GDM1 (cell line): ENCODE results near the gene MICA.
"Not testable (repeated sequence)": the region's sequence is repeated elsewhere in the genome, so short reads cannot be mapped to it uniquely, and the experiment has no call there.

ENCODE experiments used
- DNase-seq: peaks from one replicate; lab custom pipeline; 2025; lab: John Stamatoyannopoulos, UW

The MICA gene

DNA sequence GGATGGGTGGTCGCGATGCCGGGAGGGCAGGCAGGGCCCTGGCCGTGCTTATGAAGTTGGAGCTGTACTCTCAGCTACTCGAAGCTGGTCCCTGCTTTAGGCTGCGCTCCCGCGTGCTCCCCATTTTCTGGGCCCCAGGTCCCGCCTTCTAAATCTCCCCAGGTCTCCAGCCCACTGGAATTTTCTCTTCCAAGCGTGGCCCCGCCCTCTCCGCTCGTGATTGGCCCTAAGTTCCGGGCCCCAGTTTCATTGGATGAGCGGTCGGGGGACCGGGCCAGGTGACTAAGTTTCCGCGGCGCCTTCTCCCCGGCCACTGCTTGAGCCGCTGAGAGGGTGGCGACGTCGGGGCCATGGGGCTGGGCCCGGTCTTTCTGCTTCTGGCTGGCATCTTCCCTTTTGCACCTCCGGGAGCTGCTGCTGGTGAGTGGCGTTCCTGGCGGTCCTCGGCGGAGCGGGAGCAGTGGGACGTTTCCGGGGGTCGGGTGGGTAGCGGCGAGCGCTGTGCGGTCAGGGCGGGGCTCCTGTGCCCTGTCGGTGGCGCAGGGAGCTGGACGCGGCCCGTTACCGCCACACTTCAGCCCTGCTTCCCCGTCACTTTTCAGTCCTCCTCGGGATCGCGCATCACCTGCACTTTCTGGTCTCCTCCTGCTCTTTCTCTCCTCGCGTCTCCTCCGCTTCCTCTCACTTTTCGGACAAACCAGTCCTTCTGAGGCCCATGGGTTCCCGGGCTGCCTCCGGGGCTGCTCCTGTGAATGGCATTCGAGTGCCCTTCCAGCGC, at the start of gene MICA:
Gene MICA, plus strand, starts transcription at position 313 of the 778 bp plus-strand sequence. Its CDS starts 38 bp downstream, at position 351.
- DNase-seq, result peak; percentile 47

DNA sequence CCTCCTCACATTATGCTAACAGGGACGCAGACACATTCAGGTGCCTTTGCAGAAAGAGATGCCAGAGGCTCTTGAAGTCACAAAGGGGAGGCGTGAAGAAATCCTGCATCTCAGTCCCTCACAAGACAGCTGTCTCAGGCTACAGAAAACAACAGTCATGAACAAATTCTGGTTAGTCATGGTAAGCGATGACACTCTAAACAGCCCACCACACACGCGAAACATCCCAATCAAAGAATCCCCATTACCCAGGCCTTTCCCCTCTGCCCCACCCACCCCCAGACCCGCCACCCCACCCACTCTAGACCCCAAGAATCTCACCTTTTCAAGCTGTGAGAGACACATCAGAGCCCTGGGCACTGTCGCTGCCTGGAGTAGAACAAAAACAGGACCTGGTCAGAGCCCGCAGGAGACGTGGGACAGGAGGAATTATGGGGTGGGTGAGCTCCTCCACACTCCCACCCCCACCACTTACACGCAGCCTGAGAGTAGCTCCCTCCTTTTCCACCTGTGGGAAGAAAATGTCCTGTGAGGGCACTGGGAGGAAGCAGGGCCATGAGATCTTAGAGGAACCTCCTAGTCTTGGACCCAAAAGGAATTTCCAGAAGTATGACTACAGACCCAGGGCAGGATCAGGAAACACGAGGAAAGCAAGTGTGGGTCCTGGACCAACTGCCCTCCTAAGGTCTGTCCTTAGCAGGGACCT, 49.1 kb upstream of the MICA start:
- DNase-seq, result no peak

DNA sequence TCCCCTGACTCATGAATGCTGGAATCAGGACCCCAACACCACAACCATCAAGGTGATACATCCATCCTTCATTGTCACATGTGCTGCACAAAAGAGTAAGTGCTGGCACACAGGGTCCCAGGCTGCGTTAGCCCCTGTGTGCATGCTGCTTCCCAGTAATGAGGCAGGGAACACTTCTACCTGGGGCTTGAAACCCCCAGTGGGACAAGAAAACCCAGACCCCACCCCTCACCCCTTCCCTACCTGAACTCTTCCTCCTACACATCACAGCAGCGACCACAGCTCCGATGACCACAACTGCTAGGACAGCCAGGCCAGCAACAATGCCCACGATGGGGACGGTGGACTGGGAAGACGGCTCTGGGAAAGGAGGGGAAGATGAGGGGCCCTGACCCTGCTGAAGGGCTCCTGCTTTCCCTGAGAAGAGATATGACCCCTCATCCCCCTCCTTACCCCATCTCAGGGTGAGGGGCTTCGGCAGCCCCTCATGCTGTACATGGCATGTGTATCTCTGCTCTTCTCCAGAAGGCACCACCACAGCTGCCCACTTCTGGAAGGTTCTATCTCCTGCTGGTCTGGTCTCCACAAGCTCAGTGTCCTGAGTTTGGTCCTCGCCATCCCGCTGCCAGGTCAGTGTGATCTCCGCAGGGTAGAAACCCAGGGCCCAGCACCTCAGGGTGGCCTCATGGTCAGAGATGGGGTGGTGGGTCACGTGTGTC, 48.4 kb upstream of the MICA start:
- DNase-seq, result no peak

DNA sequence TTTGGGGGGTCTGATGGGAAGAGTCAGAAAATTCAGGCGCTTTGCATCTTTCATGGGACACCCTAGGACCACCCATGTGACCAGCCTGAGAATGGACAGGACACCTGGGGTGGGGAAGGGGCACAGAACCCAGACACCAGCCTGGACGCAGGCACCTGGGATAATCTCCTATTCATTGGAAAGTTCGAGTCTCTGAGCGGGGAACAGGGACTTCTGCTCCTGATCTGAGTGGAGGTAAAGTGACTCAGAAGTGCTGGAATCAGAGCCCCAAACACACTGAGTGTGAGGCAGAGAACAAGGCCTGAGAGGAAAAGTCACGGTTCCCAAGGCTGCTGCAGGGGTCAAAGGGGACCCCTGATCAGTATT, 47.8 kb upstream of the MICA start:
- no peak for DNase-seq

DNA sequence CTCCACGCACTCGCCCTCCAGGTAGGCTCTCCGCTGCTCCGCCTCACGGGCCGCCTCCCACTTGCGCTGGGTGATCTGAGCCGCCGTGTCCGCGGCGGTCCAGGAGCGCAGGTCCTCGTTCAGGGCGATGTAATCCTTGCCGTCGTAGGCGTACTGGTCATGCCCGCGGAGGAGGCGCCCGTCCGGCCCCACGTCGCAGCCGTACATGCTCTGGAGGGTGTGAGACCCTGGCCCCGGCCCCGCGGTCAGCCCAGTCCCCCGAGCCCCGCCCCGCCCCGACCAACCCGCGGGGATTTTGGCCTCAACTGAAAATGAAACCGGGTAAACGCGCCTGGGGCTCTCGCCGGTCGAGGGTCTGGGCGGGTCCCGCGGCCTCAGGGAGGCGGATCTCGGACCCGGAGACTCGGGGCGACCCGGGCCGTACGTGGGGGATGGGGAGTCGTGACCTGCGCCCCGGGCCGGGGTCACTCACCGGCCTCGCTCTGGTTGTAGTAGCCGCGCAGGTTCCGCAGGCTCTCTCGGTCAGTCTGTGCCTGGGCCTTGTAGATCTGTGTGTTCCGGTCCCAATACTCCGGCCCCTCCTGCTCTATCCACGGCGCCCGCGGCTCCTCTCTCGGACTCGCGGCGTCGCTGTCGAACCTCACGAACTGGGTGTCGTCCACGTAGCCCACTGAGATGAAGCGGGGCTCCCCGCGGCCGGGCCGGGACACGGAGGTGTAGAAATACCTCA, 47.0 kb upstream of the MICA start:
- no peak for DNase-seq

DNA sequence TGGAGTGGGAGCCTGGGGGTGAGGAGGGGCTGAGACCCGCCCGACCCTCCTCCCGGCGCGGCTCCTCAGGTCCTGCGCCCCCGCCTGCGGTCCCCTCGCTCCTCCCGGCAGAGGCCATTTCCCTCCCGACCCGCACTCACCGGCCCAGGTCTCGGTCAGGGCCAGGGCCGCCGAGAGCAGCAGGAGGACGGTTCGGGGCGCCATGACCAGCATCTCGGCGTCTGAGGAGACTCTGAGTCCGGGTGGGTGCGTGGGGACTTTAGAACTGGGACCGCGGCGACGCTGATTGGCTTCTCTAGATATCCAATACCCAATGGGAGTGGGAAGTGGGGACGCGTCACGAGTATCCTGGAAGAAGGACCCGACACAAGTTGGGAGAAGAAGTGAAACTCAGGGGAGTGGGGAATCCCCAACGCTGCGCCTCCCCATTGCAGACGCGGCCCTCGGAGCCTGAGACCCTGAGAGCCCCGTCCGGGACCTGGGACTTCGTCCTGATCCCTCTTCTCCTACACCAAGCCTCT, 46.4 kb upstream of the MICA start, which contains the start of gene HLA-B:
Gene HLA-B, minus strand, starts transcription at position 234 of the 521 bp plus-strand sequence. Its CDS starts 21 bp downstream, at position 213.
- DNase-seq, result peak; percentile 85

DNA sequence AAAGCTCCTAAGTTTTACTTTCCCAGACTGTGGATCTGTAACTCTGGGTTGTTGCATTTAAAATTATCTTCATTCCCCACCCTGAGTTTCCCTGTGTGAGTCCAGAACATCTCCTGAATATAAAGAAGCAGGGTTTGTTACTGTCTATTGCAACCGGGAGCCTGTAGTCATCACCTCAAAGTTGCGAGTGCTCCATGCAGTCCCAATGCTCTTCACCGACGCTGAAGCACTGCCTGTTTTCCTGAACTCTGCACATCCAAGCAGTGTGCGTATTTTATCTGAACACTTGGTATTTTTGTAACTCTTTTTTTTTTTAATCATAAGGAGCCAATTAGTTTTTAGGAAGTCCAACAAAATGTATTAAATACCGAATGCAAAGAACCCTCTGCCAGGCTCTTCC, 45.5 kb upstream of the MICA start:
- DNase-seq, result no peak

DNA sequence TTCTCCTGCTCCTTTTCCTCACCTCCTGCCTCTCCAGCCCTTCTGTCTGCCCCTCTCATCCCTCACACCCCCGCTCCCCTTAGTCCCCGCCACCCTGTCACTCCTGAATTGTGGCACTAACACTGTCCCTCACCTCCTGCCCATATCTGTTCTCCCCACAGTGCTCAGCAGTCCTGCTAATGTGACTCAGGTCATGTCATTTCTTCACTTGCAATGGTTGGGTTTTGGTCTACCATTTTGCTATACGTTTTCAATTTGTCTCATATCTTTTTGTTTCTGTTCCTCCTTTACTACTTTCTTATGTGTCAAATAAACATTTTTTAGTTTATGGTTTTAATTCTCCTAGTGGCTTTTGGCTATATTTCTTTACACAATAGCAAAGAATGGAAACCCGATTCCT, 45.1 kb upstream of the MICA start:
- DNase-seq, result no peak

DNA sequence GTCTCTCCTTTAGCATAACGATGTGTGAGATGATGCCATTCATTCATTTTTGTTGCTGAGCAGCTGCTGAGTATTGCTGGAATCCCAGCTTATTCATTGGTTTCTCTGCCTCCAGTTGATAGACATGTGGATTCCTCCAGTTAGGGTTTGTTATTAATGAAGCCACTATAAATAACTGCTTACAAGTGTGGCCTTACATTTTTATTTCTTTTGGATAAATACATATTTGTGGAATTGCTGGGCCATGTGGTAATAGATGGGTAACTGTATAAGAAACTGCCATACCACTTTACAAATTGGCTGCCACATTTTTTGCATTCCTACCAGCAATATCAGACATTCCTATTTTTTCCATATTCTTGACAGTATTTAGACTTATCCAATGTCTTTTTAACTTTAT, 43.8 kb upstream of the MICA start:
- no peak for DNase-seq

DNA sequence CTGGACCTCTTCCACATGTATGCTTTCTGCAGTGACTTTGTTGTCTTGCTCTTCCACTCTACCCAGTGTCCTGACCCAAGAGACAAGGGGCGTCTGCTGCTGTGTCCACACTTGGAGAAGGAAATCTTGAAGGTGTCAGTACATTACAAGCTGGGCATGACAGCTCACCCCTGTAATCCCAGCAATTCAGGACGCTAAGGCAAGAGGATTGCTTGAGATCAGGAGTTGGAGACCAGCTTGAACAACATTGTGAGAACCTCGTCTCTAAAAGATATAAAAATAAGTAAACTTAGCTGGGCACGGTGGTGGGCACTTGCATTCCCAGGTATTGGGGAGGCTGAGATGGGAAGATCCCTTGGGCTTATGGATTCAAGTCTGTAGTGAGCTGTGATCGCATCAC, 40.6 kb upstream of the MICA start:
- no peak for DNase-seq

DNA sequence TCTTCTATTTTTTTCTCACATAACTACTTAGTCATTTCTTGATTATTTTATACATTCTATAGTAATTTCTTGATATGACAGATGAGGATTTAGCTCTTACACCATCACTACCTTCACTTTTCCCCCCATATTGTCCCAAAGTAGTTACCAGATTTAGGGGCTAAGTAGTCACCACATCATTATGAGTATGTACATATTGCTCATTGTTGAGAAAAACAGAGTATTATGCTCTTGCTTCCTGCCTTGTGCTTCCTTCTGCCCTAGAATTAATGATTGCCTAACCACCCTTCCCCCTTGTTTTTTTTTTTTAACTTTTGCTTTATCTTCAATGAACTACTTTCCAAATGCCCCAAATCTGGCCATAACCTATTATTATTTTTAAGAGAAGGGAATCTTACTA, 39.6 kb upstream of the MICA start:
- no peak for DNase-seq

DNA sequence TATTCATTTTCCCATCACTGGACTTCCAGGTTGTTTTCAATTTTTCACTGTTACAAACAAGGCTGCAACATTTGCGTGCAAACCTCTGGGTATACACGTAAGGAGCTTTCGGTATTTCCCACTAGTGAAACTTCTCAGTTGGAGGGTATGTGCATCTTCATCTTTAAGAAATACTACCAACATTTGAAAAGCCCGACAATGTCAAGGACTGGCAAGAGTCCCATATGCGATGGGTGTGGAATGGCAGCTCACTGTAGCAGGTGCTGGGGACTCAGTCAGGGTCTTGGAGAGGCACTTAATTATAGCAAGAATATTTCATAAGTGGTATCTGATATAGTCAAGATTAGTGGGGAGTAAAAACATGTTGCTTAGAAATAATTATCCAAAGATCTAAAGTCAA, 37.5 kb upstream of the MICA start:
- DNase-seq, result no peak

DNA sequence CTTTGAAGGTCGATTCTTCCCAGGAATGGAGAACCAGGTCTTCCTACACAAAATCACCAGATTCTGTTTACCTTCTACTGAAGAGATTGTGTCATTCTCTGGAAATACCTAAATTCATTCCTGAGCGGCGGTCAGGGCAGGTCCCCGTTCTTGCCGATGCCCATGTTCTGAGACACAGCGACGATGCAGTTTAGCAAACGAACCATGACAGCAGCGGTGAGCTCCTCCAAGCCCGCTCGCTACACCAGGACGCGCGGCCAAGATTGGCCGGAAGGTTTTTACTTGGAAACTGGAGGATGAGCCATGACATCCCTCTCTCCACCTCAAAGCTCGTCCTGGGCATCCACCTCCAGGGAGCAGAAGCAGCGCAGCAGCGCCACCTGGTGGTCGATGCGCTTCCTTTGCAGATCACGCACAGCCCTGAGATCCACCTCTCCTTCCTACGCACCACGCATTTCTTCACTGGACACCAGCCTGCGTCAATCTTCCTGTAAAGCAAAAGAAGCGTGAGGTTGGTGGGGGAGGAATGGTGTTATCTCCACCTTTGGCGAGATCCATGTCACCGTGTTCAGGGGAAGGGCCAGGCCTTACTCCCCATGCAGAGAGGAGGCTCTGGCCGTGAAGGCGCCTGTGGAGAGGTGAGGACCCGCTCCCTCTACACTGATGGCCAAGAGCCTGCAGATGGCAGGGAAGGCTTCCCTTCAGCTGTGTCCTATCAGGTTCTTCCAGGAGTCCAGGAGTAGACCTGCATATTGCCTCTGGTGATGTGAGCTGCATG, 36.5 kb upstream of the MICA start:
- DNase-seq, result peak; percentile 72

DNA sequence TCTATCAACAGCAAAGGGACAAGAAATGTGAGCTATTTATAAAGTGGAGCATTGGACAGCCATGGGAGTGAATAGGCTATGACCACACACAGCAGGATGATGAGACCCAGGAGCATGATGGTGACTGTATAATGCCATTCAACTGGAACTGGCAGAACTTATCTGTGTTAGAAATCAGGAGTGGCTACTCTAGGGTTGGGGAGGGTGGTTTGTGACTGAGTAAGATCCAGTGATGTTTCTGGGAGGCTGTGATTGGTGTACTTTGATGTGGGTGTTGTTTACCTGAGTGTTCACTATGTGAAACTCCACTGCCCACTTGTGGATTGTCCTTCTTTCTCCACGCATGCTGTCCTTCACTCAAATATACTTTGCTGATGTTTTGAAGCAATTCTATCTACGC, 34.9 kb upstream of the MICA start:
- no peak for DNase-seq

DNA sequence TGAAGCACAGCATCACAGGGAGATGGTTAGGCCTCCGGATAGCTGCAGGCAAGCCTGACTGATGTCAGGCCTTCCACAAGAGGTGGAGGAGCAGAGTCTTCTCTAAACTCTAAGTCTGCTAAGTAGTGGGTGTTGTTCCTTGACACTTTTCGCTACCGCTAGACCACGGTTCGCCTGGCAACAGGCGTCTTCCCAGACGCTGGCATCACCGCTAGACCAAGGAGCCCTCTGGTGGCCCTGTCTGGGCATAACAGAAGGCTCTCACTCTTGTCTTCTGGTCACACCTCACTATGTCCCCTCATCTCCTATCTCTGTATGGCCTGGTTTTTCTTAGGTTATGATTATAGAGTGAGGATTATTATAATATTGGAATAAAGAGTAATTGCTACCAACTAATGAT, 29.3 kb upstream of the MICA start:
- not testable (repeated sequence) for DNase-seq

DNA sequence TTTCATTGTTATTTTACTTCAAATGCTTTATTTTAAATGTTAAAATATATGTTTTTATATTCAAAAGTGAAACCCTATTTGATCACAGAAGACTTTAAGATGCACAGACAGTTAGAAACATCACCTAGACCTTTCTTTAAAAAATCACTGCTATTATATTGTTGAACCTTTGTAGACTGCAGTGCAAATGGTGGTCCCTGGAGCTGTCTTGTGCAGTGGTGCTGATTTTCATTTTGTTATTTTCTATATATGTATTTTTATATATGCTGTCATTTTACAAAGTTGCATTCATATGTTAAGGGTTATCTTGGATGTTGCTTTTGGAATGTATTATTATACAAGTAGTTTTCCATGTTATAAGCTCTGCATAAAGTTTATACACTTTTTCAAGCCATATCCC, 27.7 kb upstream of the MICA start:
- no peak for DNase-seq

DNA sequence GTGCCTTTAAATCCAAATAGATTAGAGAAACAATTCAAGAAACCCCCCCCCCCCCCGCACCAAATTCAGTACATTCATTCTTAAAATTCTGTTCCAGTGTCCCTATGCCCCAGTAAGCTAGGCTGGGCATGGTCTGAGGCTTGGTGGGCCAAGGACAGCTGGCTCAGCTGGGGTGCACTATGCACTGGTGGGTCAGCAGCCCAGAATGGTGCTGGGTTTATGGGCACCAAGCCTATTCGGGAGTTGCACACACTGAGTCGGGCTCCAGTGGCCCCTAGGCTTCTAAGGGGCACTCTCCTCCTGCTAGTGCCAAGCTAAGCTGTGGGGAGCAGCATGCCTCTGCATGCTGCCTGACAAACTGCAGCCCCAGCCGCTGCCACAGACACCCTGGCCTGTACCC, 26.4 kb upstream of the MICA start:
- no peak for DNase-seq

DNA sequence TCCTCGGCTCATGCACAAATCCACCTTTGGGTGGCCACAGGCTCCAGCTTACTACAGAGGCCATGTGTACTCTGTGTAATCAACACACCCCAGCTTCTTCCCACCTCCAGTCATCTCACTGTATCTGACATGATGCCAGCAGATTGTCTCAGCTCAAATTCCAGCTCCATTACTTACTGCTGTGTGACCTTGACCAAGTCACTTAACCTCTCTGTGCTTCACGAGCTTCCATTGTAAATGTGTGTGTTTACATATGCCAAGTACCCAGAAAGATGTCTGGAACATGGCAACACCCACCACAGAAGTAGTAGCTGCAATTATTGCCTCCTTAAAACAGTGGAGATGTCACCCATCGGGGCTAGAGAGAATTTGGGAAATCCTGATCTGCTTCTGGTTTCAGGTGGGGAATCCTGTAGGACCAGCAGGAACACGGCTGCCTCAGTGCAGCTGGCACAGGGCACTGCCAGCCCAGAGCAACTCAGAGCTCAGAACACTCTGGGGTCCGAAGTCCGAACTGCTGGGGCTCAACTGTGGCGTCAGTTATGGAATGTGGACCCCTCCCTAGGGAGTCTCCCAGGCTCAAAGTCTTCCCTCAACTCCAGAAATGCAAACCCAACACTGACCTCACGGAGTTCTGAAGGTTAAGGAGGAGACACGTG, 25.2 kb upstream of the MICA start:
- no peak for DNase-seq

DNA sequence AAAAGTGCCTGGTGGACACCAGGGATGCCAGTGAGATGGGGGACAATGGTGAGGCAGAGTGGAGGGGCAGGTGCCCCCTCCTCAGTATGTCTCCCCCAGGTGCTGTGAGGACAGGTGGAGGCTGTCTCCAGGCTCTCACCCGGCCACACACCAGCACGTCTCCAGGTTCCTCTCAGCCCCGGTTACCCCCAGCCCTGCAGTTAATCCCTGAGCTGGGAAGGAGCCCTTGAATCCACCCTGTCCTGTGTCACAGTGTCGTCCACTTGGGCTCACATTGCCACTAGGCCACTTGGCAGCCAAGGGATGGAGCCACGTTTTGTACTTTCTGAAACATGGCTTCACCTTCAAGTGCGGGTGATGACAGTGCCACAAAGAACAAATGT, 24.7 kb upstream of the MICA start:
- no peak for DNase-seq

DNA sequence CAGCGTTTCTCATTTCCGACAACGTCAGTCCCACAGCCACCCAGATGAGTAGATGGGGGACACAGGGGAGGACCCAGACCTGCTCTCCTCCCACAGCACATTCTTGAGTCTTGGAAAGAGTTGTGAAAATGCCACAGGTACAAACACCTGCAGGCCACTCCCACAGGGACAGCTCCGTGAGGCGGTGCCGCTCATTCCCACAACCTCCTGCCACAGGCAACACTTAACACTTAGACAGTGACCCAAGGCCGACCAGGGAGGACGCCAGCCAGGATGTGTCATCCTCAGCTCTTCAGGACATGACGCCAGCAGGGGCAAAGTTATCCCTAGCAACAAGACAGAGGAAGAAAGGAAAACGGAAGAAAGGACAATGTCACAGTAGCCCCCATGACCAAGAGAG, 23.5 kb upstream of the MICA start:
- no peak for DNase-seq

DNA sequence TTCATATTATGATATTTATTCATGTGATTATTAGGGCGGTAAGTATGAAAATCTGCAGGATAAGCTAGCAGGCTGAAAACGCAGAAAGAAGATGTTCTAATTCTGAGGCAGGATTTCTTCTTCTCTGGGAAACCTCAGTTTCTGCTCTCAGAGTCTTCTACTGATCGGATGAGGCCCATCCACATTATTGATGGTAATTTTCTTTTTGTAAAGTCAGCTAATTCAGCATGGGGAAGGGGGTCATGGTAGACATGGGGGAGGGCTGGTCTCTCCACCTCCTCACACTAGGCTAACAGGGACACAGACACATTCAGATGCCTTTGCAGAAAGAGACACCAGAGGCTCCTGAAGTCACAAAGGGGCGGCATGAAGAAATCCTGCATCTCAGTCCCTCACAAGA, 21.7 kb upstream of the MICA start:
- no peak for DNase-seq
